DMS 273 (cell line): ENCODE measurements around the gene DDX39A.
"Not testable (repeated sequence)": the region's sequence is repeated elsewhere in the genome, so short reads cannot be mapped to it uniquely, and the experiment has no call there.

Experiments
- DNase-seq: peaks from one replicate; lab custom pipeline; 2025; ENCODE audit not compliant: unreplicated experiment; lab: John Stamatoyannopoulos, UW

The DDX39A gene

GRCh38 chr19:14409146-14410023 is 9.8 kb downstream of the DDX39A start:
- no peak for DNase-seq

- DNase-seq = peak; percentile 38
Measured at GRCh38 chr19:14408491-14409145, 10.5 kb downstream of the DDX39A start.

- no peak for DNase-seq
Measured at GRCh38 chr19:14407605-14408484, 11.3 kb downstream of the DDX39A start.

GRCh38 chr19:14406645-14407401 is 12.3 kb downstream of the DDX39A start:
- no peak for DNase-seq

- peak; percentile 87 for DNase-seq
Measured at GRCh38 chr19:14405758-14406644, 13.1 kb downstream of the DDX39A start.

- no peak for DNase-seq
Measured at GRCh38 chr19:14405380-14405757, 13.8 kb downstream of the DDX39A start.

- DNase-seq = no peak
Measured at GRCh38 chr19:14404312-14404711, 14.8 kb downstream of the DDX39A start.

- DNase-seq = not testable (repeated sequence)
Measured at GRCh38 chr19:14403145-14403930, 15.8 kb downstream of the DDX39A start.

- no peak for DNase-seq
Measured at GRCh38 chr19:14402332-14403144, 16.6 kb downstream of the DDX39A start.

GRCh38 chr19:14401468-14402195 is 17.5 kb downstream of the DDX39A start:
- no peak for DNase-seq

- no peak for DNase-seq
Measured at GRCh38 chr19:14400951-14401431, 18.1 kb downstream of the DDX39A start.

- DNase-seq = not testable (repeated sequence)
Measured at GRCh38 chr19:14397168-14397567, 22.0 kb downstream of the DDX39A start.

- DNase-seq = not testable (repeated sequence)
Measured at GRCh38 chr19:14396730-14397129, 22.4 kb downstream of the DDX39A start.

GRCh38 chr19:14395710-14396336 is 23.3 kb downstream of the DDX39A start:
- no peak for DNase-seq

GRCh38 chr19:14395262-14395661 is 23.9 kb downstream of the DDX39A start:
- DNase-seq = no peak

GRCh38 chr19:14394167-14394566 is 25.0 kb downstream of the DDX39A start:
- DNase-seq = no peak

GRCh38 chr19:14393329-14393728 is 25.8 kb downstream of the DDX39A start:
- peak; percentile 43 for DNase-seq
